Measurements from ENCODE around the gene PDK4. TPM values are rescaled to one million over a fixed set of nuclear protein-coding genes. Genes with fewer than 3 reads are reported as not detected.

Gene PDK4
- total and polyA plus RNA-seq, 9 of the 15 experiments (the other 6 are each of a cell fraction or from before 2014, with no cell fraction given), result 0.03 to 0.24 (median 0.08) TPM; not detected in 2

GRCh38 chr7:95608359-95609173 lies 12.2 kb upstream of the PDK4 start (continued):
- TF ChIP-seq, protein P1, sequence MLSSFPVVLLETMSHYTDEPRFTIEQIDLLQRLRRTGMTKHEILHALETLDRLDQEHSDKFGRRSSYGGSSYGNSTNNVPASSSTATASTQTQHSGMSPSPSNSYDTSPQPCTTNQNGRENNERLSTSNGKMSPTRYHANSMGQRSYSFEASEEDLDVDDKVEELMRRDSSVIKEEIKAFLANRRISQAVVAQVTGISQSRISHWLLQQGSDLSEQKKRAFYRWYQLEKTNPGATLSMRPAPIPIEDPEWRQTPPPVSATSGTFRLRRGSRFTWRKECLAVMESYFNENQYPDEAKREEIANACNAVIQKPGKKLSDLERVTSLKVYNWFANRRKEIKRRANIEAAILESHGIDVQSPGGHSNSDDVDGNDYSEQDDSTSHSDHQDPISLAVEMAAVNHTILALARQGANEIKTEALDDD (IDR thresholded peaks at IDR 0.05), result peak; percentile 56; the same call in 1 of the 2 replicates
- peak; percentile 4 for TF ChIP-seq TBP (optimal IDR thresholded peaks at IDR 0.05; ENCODE audit: low read depth, low read length)
- TF ChIP-seq SMAD4 (CRISPR knock-in tag; conservative IDR thresholded peaks at IDR 0.05), result peak; percentile 99
- 0 out of 2 replicates have a peak, but pooled peaks have one; percentile 33 for TF ChIP-seq BHLHE40 (IDR thresholded peaks at IDR 0.05; ENCODE audit: low read length)
- peak; percentile 15; the same call in 1 of the 2 replicates for TF ChIP-seq TFAP4 (CRISPR knock-in tag; IDR thresholded peaks at IDR 0.05; ENCODE audit: borderline replicate concordance)
- peak in 1 of 2 experiments; percentile 18; a peak in 2 of 4 replicates for TF ChIP-seq ZNF639 (CRISPR knock-in tag; conservative IDR thresholded peaks at IDR 0.05 in 1 of 2, IDR thresholded peaks at IDR 0.05 in 1 of 2)
- no peak for TF ChIP-seq PURB (CRISPR knock-in tag; IDR thresholded peaks at IDR 0.05; ENCODE audit: low read depth)

Data from K562 (cell line).